Central memory CD8-positive, alpha-beta T cell (primary cell): ENCODE data around the gene TIAM1.

Source experiments
- ATAC-seq: fragments of 150-1000 bp; cut with Tn5 transposase; replicated peaks from 2 replicates; pipeline ENCODE4 v1.10.0; 2022; ENCODE audit warnings: mild to moderate bottlenecking, moderate FRiP score, moderate number of reproducible peaks; ENCODE audit not compliant: poor library complexity, severe bottlenecking; ENCODE audit errors: extremely low read depth
- DNase-seq, 2 donors: peaks; one replicate each; pipeline ENCODE4 v3.0.0; 2021; ENCODE audit warnings: low spot score in 2 of 2
- H3K27ac Mint-ChIP-seq: one replicate; pipeline ENCODE4 v1.8.0; 2022; ENCODE audit warnings: low read depth, mild to moderate bottlenecking, moderate library complexity, mixed read lengths
- H3K27me3 Mint-ChIP-seq: one replicate; pipeline ENCODE4 v1.8.0; 2022; ENCODE audit warnings: mixed read lengths
- H3K36me3 Mint-ChIP-seq: one replicate; pipeline ENCODE4 v1.8.0; 2022; ENCODE audit warnings: mild to moderate bottlenecking, moderate library complexity, mixed read lengths; ENCODE audit not compliant: insufficient read depth
- H3K4me1 Mint-ChIP-seq: one replicate; pipeline ENCODE4 v1.8.0; 2022; ENCODE audit warnings: mixed read lengths
- H3K4me3 Mint-ChIP-seq: one replicate; pipeline ENCODE4 v1.8.0; 2022; ENCODE audit warnings: mild to moderate bottlenecking, moderate library complexity, mixed read lengths
- H3K9me3 Mint-ChIP-seq: one replicate; pipeline ENCODE4 v1.8.0; 2022; ENCODE audit warnings: mixed read lengths

The TIAM1 gene

DNA sequence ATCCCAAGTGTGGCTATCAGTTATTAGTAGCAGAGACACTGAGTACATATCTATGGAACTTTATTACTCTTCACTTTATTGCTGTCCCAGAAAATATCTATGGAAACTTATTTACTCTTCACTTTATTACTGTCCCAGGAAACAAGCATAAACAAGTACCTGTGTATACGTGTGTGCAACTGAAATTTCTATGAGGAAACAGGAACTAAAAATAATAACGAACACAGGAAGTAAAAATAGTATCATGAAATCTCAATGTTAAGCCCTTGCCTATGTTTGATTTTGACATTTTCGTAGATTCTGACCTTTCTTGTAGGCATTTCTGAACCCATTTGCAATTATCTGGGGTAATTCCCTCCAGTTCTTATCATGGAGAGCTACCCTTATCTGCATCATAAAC lies 240.9 kb downstream of the TIAM1 start:
- H3K4me1 Mint-ChIP-seq, result peaks cover 25% of the 10 kb centered on the region

DNA sequence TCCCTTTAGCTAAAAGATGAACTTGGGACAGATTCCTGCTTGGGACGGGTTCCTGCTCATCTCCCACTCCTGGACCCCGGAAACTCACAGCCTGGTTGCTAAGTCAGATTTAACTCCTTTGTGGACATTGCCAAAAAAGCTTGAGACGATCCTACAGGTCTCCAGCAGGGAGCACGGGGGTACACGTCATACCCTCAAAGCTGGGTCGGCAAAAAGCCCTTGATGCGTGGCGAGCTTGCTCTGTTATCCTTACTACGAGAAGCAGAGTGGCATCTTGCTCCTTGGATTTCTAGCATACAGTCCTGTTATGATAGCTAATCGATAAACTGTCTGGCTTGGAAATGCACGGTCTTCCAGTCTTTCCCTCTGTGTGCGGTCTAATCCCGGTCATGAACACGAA lies 244.9 kb downstream of the TIAM1 start:
- Mint-ChIP-seq H3K27me3 (peaks cover 36% of the 10 kb centered on the region), H3K27ac (no peak overlapping the region), H3K4me1 (peaks cover 25% of the 10 kb centered on the region), H3K4me3 (no peak overlapping the region), H3K36me3 (no peaks in the 10 kb centered on the region), H3K9me3 (no peaks in the 10 kb centered on the region)
- ATAC-seq, result no peak
- no peak for DNase-seq

More for the DNA sequence above, 240.9 kb downstream of the TIAM1 start:
- Mint-ChIP-seq H3K9me3 (no peaks in the 10 kb centered on the region), H3K36me3 (no peaks in the 10 kb centered on the region), H3K27ac (no peak overlapping the region), H3K4me3 (no peak overlapping the region), H3K27me3 (peaks cover 28% of the 10 kb centered on the region)
- no peak for DNase-seq
- ATAC-seq, result no peak

GRCh38 chr21:31098576-31099005 lies 245.5 kb downstream of the TIAM1 start:
- ATAC-seq (peak; percentile 56), DNase-seq (peak; percentile 43 to 56)
- Mint-ChIP-seq H3K4me3 (no peak overlapping the region), H3K36me3 (no peaks in the 10 kb centered on the region), H3K27me3 (peaks cover 41% of the 10 kb centered on the region), H3K9me3 (no peaks in the 10 kb centered on the region), H3K27ac (no peak overlapping the region), H3K4me1 (peaks cover 22% of the 10 kb centered on the region)

DNA sequence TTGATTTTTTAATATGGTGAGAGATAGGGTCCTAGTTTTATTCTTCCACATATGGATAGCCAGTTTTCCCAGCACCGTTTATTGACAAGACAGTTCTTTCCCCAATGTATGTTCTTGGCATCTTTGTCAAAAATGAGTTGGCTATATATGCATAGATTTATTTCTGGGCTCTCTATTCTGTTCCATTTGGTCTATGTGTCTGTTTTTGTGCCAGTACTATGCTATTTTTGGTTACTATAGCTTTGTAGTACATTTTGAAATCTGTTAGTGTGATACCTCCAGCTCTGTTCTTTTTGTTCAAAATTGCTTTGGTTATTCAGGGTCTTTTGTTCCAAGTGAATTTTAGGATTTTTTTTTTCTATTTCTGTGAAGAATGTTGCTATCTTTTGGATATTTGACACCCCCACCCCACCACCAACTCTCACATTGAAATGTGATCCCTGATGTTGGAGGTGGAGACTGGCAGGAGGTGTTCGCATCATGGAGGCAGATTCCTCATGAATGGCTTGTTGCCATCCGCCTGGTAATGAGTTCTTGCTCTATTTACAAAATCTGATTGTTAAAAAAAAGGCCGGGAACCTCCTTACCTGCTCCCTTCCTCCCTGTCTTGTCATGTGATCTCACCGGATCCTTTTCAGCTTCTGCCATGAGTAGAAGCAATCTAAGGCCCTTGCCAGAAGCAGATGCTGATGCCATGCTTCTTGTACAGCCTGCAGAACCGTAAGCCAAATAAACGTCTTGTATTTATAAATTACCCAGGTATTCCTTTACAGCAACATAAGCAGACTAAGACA lies 251.0 kb downstream of the TIAM1 start:
- H3K4me3 Mint-ChIP-seq, result no peak overlapping the region
- ATAC-seq, result no peak
- no peak overlapping the region for H3K27ac Mint-ChIP-seq
- no peaks in the 10 kb centered on the region for H3K4me1 Mint-ChIP-seq
- no peaks in the 10 kb centered on the region for H3K36me3 Mint-ChIP-seq
- no peaks in the 10 kb centered on the region for H3K9me3 Mint-ChIP-seq
- peaks cover 50% of the 10 kb centered on the region for H3K27me3 Mint-ChIP-seq
- DNase-seq, result no peak

GRCh38 chr21:31090376-31090775 lies 253.7 kb downstream of the TIAM1 start:
- no peaks in the 10 kb centered on the region for H3K9me3 Mint-ChIP-seq
- H3K4me1 Mint-ChIP-seq, result no peaks in the 10 kb centered on the region
- H3K36me3 Mint-ChIP-seq, result no peaks in the 10 kb centered on the region
- no peak overlapping the region for H3K4me3 Mint-ChIP-seq
- H3K27ac Mint-ChIP-seq, result no peak overlapping the region
- peaks cover 41% of the 10 kb centered on the region for H3K27me3 Mint-ChIP-seq
- ATAC-seq (no peak), DNase-seq (no peak)

DNA sequence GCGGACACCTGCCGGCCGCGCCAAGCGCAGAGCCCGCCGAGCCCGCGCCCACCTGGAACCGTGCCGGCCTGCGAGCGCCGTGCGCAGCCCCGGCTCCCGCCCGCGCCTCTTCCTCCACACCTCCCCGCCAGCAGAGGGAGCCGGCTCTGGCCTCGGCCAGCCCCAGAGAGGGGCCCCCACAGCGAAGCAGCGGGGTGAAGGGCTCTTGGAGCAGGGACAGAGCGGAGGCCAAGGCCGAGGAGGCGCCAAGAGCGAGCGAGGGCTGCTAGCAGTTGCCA lies 255.6 kb downstream of the TIAM1 start:
- no peak overlapping the region for H3K27ac Mint-ChIP-seq
- ATAC-seq, result no peak

DNA sequence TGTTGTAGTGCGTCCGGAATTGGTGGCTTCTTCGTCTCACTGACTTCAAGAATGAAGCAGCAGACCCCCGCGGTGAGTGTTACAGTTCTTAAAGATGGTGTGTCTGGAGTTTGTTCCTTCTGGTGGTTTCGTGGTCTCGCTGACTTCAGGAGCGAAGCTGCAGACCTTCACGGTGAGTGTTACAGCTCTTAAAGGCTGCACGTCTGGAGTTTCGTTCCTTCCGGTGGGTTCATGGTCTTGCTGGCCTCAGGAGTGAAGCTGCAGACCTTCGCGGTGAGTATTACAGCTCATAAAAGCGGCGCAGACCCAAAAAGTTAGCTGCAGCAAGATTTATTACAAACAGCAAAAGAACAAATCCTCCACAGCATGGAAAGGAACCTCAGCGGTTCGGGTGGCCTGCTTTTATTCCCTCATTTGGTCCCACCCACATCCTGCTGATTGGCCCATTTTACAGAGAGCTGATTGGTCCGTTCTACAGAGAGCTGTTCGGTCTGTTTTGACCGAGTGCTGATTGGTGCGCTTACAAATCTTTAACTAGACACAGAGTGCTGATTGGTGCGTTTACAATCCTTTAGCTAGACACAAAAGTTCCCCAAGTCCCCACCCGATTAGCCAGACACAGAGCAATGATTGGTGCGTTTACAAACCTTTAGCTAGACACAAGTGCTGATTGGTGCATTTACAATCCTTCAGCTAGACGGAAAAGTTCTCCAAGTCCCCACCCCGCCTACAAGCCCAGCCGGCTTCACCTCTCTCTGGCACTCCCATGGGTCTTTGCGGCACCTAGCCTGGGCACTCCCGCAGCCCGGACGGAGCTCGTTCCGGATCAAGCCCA lies 256.2 kb downstream of the TIAM1 start:
- Mint-ChIP-seq H3K4me3 (no peak overlapping the region), H3K9me3 (no peaks in the 10 kb centered on the region), H3K27me3 (peaks cover 18% of the 10 kb centered on the region), H3K36me3 (no peaks in the 10 kb centered on the region), H3K27ac (no peak overlapping the region), H3K4me1 (no peaks in the 10 kb centered on the region)
- no peak for ATAC-seq
- DNase-seq, result no peak

More for the DNA sequence above, 255.6 kb downstream of the TIAM1 start:
- H3K9me3 Mint-ChIP-seq, result no peaks in the 10 kb centered on the region
- no peaks in the 10 kb centered on the region for H3K36me3 Mint-ChIP-seq
- H3K4me1 Mint-ChIP-seq, result no peaks in the 10 kb centered on the region
- DNase-seq, result no peak
- H3K4me3 Mint-ChIP-seq, result no peak overlapping the region
- peaks cover 24% of the 10 kb centered on the region for H3K27me3 Mint-ChIP-seq

- no peaks in the 10 kb centered on the region for H3K36me3 Mint-ChIP-seq
- H3K4me3 Mint-ChIP-seq, result no peak overlapping the region
- ATAC-seq, result no peak
- no peaks in the 10 kb centered on the region for H3K4me1 Mint-ChIP-seq
- no peaks in the 10 kb centered on the region for H3K27me3 Mint-ChIP-seq
- H3K27ac Mint-ChIP-seq, result no peak overlapping the region
- H3K9me3 Mint-ChIP-seq, result no peaks in the 10 kb centered on the region
- DNase-seq, result no peak
Observed at GRCh38 chr21:31084689-31085088, 259.4 kb downstream of the TIAM1 start.

DNA sequence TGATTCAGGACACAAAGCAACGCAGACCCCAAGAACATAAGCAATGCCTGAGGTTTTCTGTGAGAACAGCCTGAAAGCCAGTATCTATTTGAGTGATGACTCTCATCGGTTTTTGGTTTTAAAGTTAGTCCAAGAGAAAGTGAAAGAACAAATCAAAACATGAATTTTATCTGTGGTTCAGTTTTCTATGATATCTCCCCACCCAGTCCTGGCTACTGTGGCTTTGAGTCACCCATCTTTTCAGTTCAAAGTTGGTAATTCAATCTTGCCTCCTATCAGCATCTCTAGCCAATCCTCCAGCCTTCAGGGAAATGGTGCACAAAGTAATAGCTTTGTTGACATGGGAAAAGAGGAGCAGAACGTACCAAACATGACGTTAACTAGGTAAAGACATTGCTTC lies 265.3 kb downstream of the TIAM1 start:
- Mint-ChIP-seq H3K36me3 (no peaks in the 10 kb centered on the region), H3K4me3 (no peak overlapping the region), H3K27ac (no peak overlapping the region), H3K27me3 (no peaks in the 10 kb centered on the region), H3K4me1 (peaks cover 16% of the 10 kb centered on the region), H3K9me3 (no peaks in the 10 kb centered on the region)
- ATAC-seq, result no peak
- no peak for DNase-seq

GRCh38 chr21:31078216-31078615 lies 265.8 kb downstream of the TIAM1 start:
- ATAC-seq (no peak), DNase-seq (no peak)
- no peaks in the 10 kb centered on the region for H3K36me3 Mint-ChIP-seq
- no peaks in the 10 kb centered on the region for H3K27me3 Mint-ChIP-seq
- H3K4me1 Mint-ChIP-seq, result peaks cover 16% of the 10 kb centered on the region
- no peaks in the 10 kb centered on the region for H3K9me3 Mint-ChIP-seq
- no peak overlapping the region for H3K4me3 Mint-ChIP-seq
- no peak overlapping the region for H3K27ac Mint-ChIP-seq

DNA sequence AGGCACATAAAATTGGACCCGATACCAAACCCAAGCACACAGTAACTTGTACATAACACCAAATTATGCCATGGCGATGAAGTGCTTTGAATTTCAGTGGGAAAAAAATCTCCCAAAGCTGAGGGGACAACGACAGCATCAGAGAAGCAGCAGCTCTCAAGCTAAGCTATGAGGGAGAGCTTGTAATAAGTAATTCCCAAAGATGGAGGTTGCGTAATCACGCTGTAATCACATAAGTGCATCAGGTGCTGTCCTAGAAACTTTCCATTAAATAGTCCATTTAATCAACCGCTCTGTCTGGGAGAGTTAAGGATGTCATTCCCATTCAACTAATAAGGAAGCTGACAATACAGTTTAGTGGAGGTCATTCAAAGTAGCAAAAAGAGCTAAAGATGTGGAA lies 268.2 kb downstream of the TIAM1 start:
- peaks cover 19% of the 10 kb centered on the region for H3K27me3 Mint-ChIP-seq
- H3K36me3 Mint-ChIP-seq, result no peaks in the 10 kb centered on the region
- no peak overlapping the region for H3K27ac Mint-ChIP-seq
- H3K4me3 Mint-ChIP-seq, result no peak overlapping the region
- DNase-seq (no peak), ATAC-seq (no peak)
- H3K4me1 Mint-ChIP-seq, result peaks cover 16% of the 10 kb centered on the region
- no peaks in the 10 kb centered on the region for H3K9me3 Mint-ChIP-seq

DNA sequence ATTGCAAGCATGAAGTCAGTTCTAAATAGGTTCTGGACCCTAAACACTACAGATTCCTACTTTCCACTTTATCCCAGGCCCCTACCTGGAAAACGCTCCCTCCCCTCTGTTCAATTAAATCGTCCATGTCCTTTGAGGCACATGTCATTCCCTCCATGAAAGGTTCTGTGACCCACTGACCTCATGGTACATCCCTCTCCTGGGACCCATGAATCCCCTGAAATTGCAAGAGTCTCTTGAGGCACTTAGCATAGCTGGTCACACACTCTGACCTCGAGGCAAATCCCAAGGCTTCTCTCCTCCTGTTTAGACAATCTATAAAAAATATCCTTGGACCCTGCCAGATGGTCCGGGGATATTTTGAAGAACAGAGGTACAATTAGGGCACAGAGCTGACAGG lies 271.5 kb downstream of the TIAM1 start:
- peaks cover 35% of the 10 kb centered on the region for H3K27me3 Mint-ChIP-seq
- no peaks in the 10 kb centered on the region for H3K4me1 Mint-ChIP-seq
- DNase-seq (no peak), ATAC-seq (no peak)
- H3K36me3 Mint-ChIP-seq, result no peaks in the 10 kb centered on the region
- no peaks in the 10 kb centered on the region for H3K9me3 Mint-ChIP-seq
- no peak overlapping the region for H3K27ac Mint-ChIP-seq
- H3K4me3 Mint-ChIP-seq, result no peak overlapping the region
